Left renal cortex interstitium (tissue), 4 donors: ENCODE measurements around the gene JPH3. TPM values are rescaled to one million over a fixed set of nuclear protein-coding genes. Genes with fewer than 3 reads are reported as not detected.

ENCODE experiments used
- DNase-seq, 4 donors: peaks; one replicate each; pipeline ENCODE4 v3.0.0-alpha.2; 2013; ENCODE audit warnings: low read depth in 4 of 4, low spot score in 2 of 4, missing footprints in 1 of 4
- polyA plus RNA-seq, 4 donors: library from polyadenylated mRNA; unstranded; fragments of 120-200 nt; gene quantifications; one replicate each; pipeline ENCODE4 v1.2.1, GENCODE V29; 2013; ENCODE audit not compliant: insufficient read length in 4 of 4

Gene JPH3
- polyA plus RNA-seq, 4 donors = 0.49 to 1.3 (median 0.91) TPM

GRCh38 chr16:87690911-87691685 is 88.8 kb downstream of the JPH3 start:
- no peak for DNase-seq

GRCh38 chr16:87691686-87692079 is 89.4 kb downstream of the JPH3 start:
- no peak for DNase-seq

- DNase-seq = no peak
These were observed 89.9 kb downstream of the JPH3 start for GRCh38 chr16:87692176-87692575.

- DNase-seq = no peak
These were observed 90.4 kb downstream of the JPH3 start for GRCh38 chr16:87692756-87693155.

GRCh38 chr16:87693827-87694226 is 91.5 kb downstream of the JPH3 start:
- DNase-seq = no peak

- no peak for DNase-seq
These were observed 92.3 kb downstream of the JPH3 start for GRCh38 chr16:87694441-87695125.

- no peak for DNase-seq
These were observed 93.2 kb downstream of the JPH3 start for GRCh38 chr16:87695534-87695933.

- no peak for DNase-seq
These were observed 94.4 kb downstream of the JPH3 start for GRCh38 chr16:87696726-87697125.

GRCh38 chr16:87697256-87697655 is 94.9 kb downstream of the JPH3 start:
- no peak for DNase-seq

GRCh38 chr16:87697792-87698191 is 95.5 kb downstream of the JPH3 start:
- no peak for DNase-seq

- no peak for DNase-seq
These were observed 95.9 kb downstream of the JPH3 start for GRCh38 chr16:87698241-87698640.

GRCh38 chr16:87698676-87699199 is 96.4 kb downstream of the JPH3 start:
- DNase-seq = no peak

GRCh38 chr16:87700406-87701077 is 98.2 kb downstream of the JPH3 start:
- no peak for DNase-seq

- no peak for DNase-seq
These were observed 98.8 kb downstream of the JPH3 start for GRCh38 chr16:87701078-87701460.

- DNase-seq = no peak
These were observed 99.2 kb downstream of the JPH3 start for GRCh38 chr16:87701505-87701921.

GRCh38 chr16:87702325-87702811 is 100.1 kb downstream of the JPH3 start:
- no peak for DNase-seq

- no peak for DNase-seq
These were observed 100.8 kb downstream of the JPH3 start for GRCh38 chr16:87703071-87703470.

- no peak for DNase-seq
These were observed 101.6 kb downstream of the JPH3 start for GRCh38 chr16:87703835-87704375.

- DNase-seq = no peak
These were observed 102.5 kb downstream of the JPH3 start for GRCh38 chr16:87704754-87705353.

- no peak for DNase-seq
These were observed 103.5 kb downstream of the JPH3 start for GRCh38 chr16:87705771-87706277.
